Transverse colon (tissue), 4 donors: Measurements from ENCODE around the gene CAPN1.
A peak's percentile ranks its signal among the peaks of the same experiment; 100 is the strongest.

ENCODE experiments used
- POLR2A ChIP-seq: fragments of 450-650 bp; IDR thresholded peaks from one replicate; pipeline ENCODE4 v1.6.1; 2016; ENCODE audit warnings: antibody characterized with exemption, mild to moderate bottlenecking, moderate library complexity
- POLR2AphosphoS5 ChIP-seq, 3 donors: sonication (generic); formaldehyde crosslinking; IDR thresholded peaks; one replicate each; pipeline ENCODE4 v1.6.1; 2016; ENCODE audit warnings: antibody characterized with exemption in 3 of 3
- TF ChIP-seq, protein P1 (sequence below), 5 experiments: fragments of 200-600 bp in 3 of 5; fragments of 450-650 bp in 2 of 5; sonication (generic) in 3 of 5; IDR thresholded peaks; 1 replicate in 2 of 5; 2 replicates in 3 of 5; pipeline ENCODE4 v1.5.1; 2016 to 2017; ENCODE audit warnings: antibody characterized with exemption in 5 of 5, inconsistent platforms in 3 of 5, mild to moderate bottlenecking in 2 of 5, moderate library complexity in 1 of 5

GRCh38 chr11:65180877-65181568 is 705 bp upstream of the CAPN1 start:
- TF ChIP-seq, protein P1, sequence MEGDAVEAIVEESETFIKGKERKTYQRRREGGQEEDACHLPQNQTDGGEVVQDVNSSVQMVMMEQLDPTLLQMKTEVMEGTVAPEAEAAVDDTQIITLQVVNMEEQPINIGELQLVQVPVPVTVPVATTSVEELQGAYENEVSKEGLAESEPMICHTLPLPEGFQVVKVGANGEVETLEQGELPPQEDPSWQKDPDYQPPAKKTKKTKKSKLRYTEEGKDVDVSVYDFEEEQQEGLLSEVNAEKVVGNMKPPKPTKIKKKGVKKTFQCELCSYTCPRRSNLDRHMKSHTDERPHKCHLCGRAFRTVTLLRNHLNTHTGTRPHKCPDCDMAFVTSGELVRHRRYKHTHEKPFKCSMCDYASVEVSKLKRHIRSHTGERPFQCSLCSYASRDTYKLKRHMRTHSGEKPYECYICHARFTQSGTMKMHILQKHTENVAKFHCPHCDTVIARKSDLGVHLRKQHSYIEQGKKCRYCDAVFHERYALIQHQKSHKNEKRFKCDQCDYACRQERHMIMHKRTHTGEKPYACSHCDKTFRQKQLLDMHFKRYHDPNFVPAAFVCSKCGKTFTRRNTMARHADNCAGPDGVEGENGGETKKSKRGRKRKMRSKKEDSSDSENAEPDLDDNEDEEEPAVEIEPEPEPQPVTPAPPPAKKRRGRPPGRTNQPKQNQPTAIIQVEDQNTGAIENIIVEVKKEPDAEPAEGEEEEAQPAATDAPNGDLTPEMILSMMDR (IDR thresholded peaks at IDR 0.05), result peak; percentile 42 to 76 (median 51)
- peak in 2 of 3 donors; percentile 41 to 59 for TF ChIP-seq POLR2AphosphoS5 (IDR thresholded peaks at IDR 0.05)
- TF ChIP-seq POLR2A, result peak; percentile 41
